Stimulated activated naive B cell treated with anti-CD40 and anti-IgM and Interleukin-4, amounts not matched to agents 10 μg/mL and 1 μg/mL and 100 μg/mL, for 72 hours (primary cell): ENCODE results near the gene LIG3.
"Not testable (repeated sequence)": the region's sequence is repeated elsewhere in the genome, so short reads cannot be mapped to it uniquely, and the experiment has no call there.

Experiments used
- ATAC-seq, 2 donors: fragments of 150-1000 bp; cut with Tn5 transposase; replicated peaks; 2 replicates each; pipeline ENCODE4 v1.10.0; 2021; ENCODE audit warnings: moderate library complexity in 1 of 2
- DNase-seq: peaks from one replicate; pipeline ENCODE4 v3.0.0; 2021
- H3K27ac Mint-ChIP-seq: one replicate; pipeline ENCODE4 v1.8.0; 2022; ENCODE audit warnings: mild to moderate bottlenecking, mixed read lengths
- H3K27me3 Mint-ChIP-seq, 2 donors: one replicate each; pipeline ENCODE4 v1.8.0; 2022; ENCODE audit warnings: mixed read lengths in 2 of 2
- H3K36me3 Mint-ChIP-seq, 2 donors: one replicate each; pipeline ENCODE4 v1.8.0; 2022; ENCODE audit warnings: mixed read lengths in 2 of 2, mild to moderate bottlenecking in 1 of 2
- H3K4me1 Mint-ChIP-seq, 2 donors: one replicate each; pipeline ENCODE4 v1.8.0; 2022; ENCODE audit warnings: mixed read lengths in 2 of 2, mild to moderate bottlenecking in 1 of 2
- H3K4me3 Mint-ChIP-seq, 2 donors: one replicate each; pipeline ENCODE4 v1.8.0; 2022; ENCODE audit warnings: mild to moderate bottlenecking in 2 of 2, mixed read lengths in 2 of 2, moderate library complexity in 1 of 2
- H3K9me3 Mint-ChIP-seq, 2 donors: one replicate each; pipeline ENCODE4 v1.8.0; 2022; ENCODE audit warnings: mixed read lengths in 2 of 2, mild to moderate bottlenecking in 1 of 2

The LIG3 gene

DNA sequence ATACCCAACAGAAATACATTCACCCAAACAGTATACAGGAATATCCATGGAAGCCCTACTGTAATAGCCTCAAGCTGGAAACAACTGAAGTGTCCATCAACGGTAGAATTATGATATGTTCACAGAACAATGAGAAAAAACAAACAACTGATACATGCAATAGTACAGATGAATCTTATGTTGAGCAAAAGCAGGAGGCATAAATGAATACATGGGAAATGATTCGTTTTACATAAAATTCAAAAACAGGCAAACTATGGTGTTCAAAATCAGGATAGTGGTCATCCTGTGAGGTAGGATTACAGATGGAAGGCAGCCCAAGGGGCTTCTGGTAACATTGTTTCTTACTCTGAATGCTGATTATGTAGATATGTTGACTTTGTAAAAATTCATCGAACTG lies 58.1 kb downstream of the LIG3 start:
- Mint-ChIP-seq H3K27ac (no peak overlapping the region), H3K4me3 (no peak overlapping the region), H3K36me3 (peaks cover 0 to 4% of the 10 kb centered on the region in 2 donors), H3K9me3 (no peaks in the 10 kb centered on the region), H3K4me1 (peaks cover 0 to 4% of the 10 kb centered on the region in 2 donors), H3K27me3 (no peaks in the 10 kb centered on the region)
- ATAC-seq = no peak
- no peak for DNase-seq

DNA sequence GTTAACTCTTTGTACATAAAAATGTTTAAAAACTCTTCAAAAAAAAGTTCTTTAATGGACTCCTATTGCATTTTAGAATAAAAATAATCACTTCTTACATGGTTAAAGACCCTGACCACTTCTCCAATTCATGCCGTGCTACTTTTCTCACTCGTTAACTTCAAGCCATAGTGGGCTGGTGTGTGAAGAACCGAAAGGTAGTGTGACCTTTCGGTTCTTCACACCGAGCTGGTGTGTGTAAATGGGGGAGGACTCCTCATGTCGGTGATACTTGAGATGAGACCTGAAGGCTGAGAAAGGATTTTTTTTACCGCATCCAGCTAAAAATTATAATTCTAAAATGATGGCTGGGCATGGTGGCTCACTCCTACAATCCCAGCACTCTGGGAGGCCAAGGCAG lies 61.1 kb downstream of the LIG3 start:
- H3K36me3 Mint-ChIP-seq = peaks cover 0 to 4% of the 10 kb centered on the region in 2 donors
- H3K4me3 Mint-ChIP-seq = no peak overlapping the region
- peak in 1 of 2 donors; percentile 51 for ATAC-seq
- H3K4me1 Mint-ChIP-seq = peaks cover 12 to 22% of the 10 kb centered on the region in 2 donors
- no peaks in the 10 kb centered on the region for H3K27me3 Mint-ChIP-seq
- H3K9me3 Mint-ChIP-seq = no peaks in the 10 kb centered on the region
- H3K27ac Mint-ChIP-seq = peak overlapping the region; percentile 42
- DNase-seq = no peak

DNA sequence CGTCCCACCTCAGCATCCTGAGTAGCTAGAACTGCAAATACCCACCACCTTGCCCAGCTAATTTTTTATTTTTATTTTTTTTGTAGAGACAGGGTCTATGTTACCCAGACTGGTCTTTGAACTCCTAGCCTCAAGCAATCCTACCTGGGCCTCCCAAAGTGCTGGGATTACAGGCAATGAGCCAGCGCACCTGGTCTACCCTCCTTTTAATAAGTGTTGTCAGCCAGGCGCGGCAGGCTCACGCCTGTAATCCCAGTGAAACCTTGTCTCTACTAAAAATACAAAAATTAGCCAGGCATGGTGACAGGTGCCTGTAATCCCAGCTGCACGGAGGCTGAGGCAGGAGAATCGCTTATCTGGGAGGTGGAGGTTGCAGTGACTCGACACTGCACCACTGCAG lies 63.9 kb downstream of the LIG3 start:
- Mint-ChIP-seq H3K4me1 (peaks cover 26 to 38% of the 10 kb centered on the region in 2 donors), H3K36me3 (peaks cover 0 to 10% of the 10 kb centered on the region in 2 donors), H3K27me3 (no peaks in the 10 kb centered on the region), H3K9me3 (no peaks in the 10 kb centered on the region), H3K4me3 (no peak overlapping the region), H3K27ac (no peak overlapping the region)
- ATAC-seq = no peak
- DNase-seq = no peak

DNA sequence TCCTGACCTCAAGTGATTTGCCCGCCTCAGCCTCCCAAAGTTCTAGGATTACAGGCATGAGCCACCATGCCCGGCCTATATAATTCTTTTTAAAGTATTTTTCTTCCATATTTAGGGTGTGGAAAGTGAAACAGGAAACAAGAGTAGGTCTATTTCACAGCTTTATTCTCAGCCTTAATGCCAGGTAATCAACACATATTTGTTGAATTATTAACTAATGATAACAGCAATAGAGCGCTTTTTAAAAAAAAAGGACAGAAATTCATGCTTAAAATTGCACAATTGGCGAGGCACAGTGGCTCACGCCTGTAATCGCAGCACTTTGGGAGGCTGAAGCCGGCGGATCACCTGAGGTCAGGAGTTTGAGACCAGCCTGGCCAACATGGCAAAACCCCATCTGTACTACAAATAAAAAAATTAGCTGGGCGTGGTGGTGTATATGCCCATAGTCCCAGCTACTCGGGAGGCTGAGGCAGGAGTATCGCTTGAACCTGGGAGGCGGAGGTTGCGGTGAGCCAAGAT lies 65.2 kb downstream of the LIG3 start:
- H3K4me1 Mint-ChIP-seq = peaks cover 27 to 38% of the 10 kb centered on the region in 2 donors
- not testable (repeated sequence) for ATAC-seq, H3K27me3 Mint-ChIP-seq

DNA sequence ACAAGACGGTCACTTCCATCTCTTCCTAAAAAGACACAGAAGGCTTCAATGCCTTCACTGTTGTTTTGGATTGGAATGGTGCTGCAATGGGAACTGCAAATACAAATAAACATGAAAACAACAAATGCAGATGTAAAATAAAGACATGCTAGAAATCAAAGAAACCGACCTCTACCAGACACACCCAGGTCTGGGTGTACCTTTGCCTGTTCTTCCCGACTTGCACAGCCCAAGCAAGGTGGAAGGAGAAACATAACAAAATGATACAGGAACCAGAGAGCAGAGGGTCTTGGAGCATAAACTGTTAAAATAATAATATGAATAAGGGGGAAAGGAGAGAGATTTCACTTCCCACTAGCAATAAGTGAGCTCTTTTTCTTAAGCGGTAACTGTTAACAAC lies 65.9 kb downstream of the LIG3 start:
- Mint-ChIP-seq H3K4me3 (peak overlapping the region; percentile 30 to 50), H3K4me1 (peaks cover 30 to 42% of the 10 kb centered on the region in 2 donors), H3K9me3 (no peaks in the 10 kb centered on the region), H3K27ac (peak overlapping the region; percentile 14), H3K36me3 (peaks cover 0 to 6% of the 10 kb centered on the region in 2 donors), H3K27me3 (no peaks in the 10 kb centered on the region)
- ATAC-seq (peak in 1 of 2 donors; percentile 62), DNase-seq (no peak)

More for the DNA sequence above, 65.2 kb downstream of the LIG3 start:
- Mint-ChIP-seq H3K27ac (peak overlapping the region; percentile 37), H3K4me3 (peak overlapping the region; percentile 50 to 58)
- not testable (repeated sequence) for H3K36me3 Mint-ChIP-seq, H3K9me3 Mint-ChIP-seq, DNase-seq

DNA sequence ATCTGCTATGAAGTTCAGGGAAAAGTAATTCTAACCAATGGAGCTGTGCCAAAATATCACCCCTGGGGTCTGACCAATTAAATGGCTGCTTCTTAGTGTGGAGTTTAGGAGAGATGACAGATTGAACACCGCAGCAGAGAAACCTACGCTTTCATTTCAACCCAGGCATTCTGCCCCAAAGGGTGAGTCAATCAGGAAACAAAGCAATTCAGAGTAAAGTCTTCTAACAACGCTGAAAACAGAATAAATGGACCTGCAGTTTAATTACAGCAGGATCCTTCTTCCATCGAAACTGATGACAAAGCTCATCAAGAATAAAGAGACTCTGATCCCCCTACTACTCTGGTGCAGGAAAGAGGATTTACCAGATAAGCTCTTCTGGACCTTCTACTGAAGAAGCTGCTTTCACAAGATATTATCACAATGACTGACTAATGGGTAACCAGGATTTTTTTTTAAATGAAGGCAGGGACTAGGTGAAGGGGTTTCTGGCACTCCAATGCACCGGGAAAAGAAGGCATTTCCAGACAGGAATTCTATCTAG lies 66.5 kb downstream of the LIG3 start:
- peak overlapping the region; percentile 10 for H3K27ac Mint-ChIP-seq
- peak; percentile 77 to 87 for ATAC-seq

DNA sequence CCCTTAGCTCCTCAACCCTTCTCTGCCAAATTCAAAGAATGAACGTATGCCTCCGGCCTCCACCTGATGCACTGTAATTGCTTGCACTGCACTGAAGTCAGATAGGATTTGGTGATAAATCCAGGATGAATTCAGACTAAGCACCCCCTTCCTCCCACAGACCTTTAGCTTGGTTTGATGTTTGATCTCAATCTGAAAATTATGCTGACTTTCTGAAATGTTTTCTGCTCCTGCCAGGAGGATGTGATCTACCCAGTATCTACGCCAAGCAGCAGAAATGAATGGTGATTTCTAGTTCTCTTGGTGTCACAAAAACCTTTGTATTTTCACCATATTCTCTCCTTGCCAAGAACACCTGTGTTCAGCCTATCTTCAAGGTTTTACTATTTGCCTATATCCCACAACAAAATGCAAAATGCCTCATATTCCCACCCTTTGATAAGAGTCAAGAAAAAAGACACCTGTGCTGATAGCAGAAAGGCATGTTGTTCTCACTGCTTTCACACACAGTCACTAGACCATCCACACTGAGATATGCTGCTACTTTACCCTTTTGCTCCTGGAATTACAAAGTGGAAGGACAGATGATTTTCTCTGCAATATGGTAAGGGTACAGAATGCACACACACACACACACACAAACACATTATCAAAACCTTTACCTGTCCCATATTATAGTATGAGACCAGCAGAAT lies 68.5 kb downstream of the LIG3 start:
- H3K9me3 Mint-ChIP-seq = no peaks in the 10 kb centered on the region
- H3K4me3 Mint-ChIP-seq = no peak overlapping the region
- DNase-seq (no peak), ATAC-seq (no peak)
- peaks cover 43 to 57% of the 10 kb centered on the region in 2 donors for H3K4me1 Mint-ChIP-seq
- H3K36me3 Mint-ChIP-seq = peaks cover 0 to 6% of the 10 kb centered on the region in 2 donors
- no peaks in the 10 kb centered on the region for H3K27me3 Mint-ChIP-seq
- peak overlapping the region; percentile 43 for H3K27ac Mint-ChIP-seq

More for the DNA sequence above, 66.5 kb downstream of the LIG3 start:
- Mint-ChIP-seq H3K4me3 (peak overlapping the region; percentile 30 to 50), H3K9me3 (no peaks in the 10 kb centered on the region), H3K27me3 (no peaks in the 10 kb centered on the region), H3K36me3 (peaks cover 0 to 6% of the 10 kb centered on the region in 2 donors), H3K4me1 (peaks cover 35 to 48% of the 10 kb centered on the region in 2 donors)
- DNase-seq = peak; percentile 31

DNA sequence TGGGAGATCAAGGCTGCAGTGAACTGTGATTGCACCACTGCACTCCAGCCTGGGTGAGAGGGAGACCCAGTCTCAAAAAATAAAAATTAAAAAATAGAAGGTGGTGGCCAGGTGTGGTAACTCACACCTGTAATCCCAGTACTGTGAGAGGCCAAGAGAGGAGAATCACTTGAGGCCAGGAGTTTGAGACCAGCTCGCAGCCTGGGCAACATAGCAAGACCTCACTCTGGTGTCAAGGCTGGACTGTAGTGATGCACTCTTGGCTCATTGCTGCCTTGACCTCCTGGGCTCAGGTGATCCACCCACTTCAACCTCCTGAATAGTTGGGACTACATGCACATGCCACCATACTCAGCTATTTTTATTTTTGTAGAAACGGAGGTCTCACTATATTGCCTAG lies 69.9 kb downstream of the LIG3 start:
- Mint-ChIP-seq H3K27me3 (no peaks in the 10 kb centered on the region), H3K4me3 (no peak overlapping the region), H3K9me3 (no peaks in the 10 kb centered on the region), H3K27ac (peak overlapping the region; percentile 72), H3K36me3 (peaks cover 0 to 6% of the 10 kb centered on the region in 2 donors), H3K4me1 (peaks cover 40 to 45% of the 10 kb centered on the region in 2 donors)
- DNase-seq (no peak), ATAC-seq (no peak)

DNA sequence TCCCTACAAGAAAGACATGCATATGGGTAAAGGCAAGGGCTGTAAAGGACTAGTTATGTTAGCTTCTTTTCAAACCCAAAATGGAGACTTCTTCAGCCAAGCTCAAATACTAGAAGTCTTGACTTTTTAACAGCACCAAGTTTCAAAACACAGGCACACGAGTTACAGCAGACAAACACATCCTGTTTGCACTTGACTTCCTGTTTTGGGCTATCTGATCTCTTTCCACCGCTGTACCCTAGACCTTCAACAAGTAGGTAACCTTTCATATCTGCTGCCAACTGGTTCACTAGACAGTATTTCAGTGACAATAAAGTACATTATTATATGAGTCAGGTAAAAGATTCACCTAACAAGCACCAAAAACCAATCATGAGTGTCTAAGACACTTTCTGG lies 70.9 kb downstream of the LIG3 start:
- ATAC-seq = peak; percentile 71 to 84
- Mint-ChIP-seq H3K4me3 (peak overlapping the region; percentile 40 to 60), H3K36me3 (peaks cover 3 to 10% of the 10 kb centered on the region in 2 donors), H3K9me3 (no peaks in the 10 kb centered on the region), H3K27ac (peak overlapping the region; percentile 85), H3K27me3 (no peaks in the 10 kb centered on the region), H3K4me1 (peaks cover 37 to 40% of the 10 kb centered on the region in 2 donors)
- DNase-seq = no peak

DNA sequence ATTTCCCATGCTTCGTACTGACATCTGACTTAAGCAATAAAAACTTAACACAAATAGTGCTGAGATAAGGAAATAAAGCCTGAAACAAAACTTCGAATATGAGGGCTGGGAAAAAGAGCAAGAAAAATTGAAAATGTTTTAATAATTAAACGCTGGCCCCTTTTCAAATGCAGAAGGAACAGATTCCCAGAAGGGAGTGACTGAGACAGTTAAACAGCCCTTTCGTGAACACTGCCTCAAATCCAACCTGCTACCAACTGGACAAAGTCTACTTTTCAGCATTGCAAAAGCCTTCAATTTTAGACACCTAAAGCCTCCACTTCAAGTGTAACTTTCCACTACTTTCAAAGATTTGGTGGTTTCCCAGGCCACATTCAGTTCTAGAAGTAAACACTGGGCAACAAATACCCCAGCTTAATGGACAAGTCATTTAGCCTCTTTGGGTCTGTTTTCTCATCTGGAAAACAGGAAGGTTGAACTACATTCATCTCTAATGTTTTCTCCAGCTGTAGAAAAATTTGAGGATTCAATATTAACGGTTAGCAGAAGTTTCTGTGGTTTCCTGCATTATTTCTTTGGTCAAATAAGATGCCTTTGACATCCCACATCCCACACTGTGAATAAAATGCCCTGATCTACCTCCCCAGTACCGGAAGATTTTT lies 71.4 kb downstream of the LIG3 start:
- Mint-ChIP-seq H3K36me3 (peaks cover 3 to 10% of the 10 kb centered on the region in 2 donors), H3K4me3 (peak overlapping the region; percentile 40 to 60), H3K27me3 (no peaks in the 10 kb centered on the region), H3K4me1 (peaks cover 32 to 36% of the 10 kb centered on the region in 2 donors), H3K27ac (peak overlapping the region; percentile 85), H3K9me3 (no peaks in the 10 kb centered on the region)
- ATAC-seq = peak; percentile 69 to 73
- DNase-seq = no peak

DNA sequence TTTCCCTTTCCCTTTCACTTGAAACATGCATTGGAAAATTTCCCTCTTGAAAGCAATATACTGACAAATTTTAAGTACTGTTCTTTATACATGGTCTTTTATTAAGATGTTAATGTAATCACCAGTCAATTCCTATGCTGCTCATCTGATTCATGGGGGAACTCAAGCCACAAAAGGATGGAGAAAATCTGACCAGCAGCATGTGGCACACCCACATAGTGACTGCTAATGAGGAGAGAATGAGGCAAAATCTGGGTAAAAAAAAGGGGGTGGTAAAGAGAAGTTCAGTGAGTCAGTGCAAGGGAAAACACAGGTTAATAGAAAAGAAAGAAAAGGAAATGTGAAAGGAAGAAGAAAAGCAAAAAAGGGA lies 71.9 kb downstream of the LIG3 start:
- DNase-seq (no peak), ATAC-seq (peak; percentile 10 to 38)
- H3K36me3 Mint-ChIP-seq = peaks cover 3 to 10% of the 10 kb centered on the region in 2 donors
- no peaks in the 10 kb centered on the region for H3K9me3 Mint-ChIP-seq
- peak overlapping the region in 1 of 2 donors; percentile 1 for H3K4me3 Mint-ChIP-seq
- H3K27ac Mint-ChIP-seq = peak overlapping the region; percentile 85
- H3K4me1 Mint-ChIP-seq = peaks cover 28 to 32% of the 10 kb centered on the region in 2 donors
- no peaks in the 10 kb centered on the region for H3K27me3 Mint-ChIP-seq

DNA sequence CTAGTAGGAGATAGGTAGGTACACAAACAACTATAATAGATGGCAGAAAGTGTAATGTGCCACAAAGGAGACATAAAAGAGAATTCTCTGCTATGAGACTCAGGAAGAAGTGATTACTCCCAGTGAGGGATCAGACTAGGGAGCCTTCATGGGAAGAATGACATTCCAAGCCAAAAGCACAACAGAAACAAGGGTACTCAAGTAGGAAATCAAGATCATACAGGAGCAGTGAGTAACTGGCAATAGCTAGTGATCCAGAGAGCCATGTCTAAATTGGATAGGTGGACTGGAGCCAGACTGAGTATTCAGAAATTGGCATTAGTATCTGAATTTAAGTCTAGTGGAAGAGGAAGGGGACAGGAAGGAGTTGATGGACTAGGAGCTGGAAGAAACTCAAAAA lies 72.5 kb downstream of the LIG3 start:
- peaks cover 28 to 32% of the 10 kb centered on the region in 2 donors for H3K4me1 Mint-ChIP-seq
- H3K27me3 Mint-ChIP-seq = no peaks in the 10 kb centered on the region
- H3K9me3 Mint-ChIP-seq = no peaks in the 10 kb centered on the region
- H3K36me3 Mint-ChIP-seq = peaks cover 3 to 10% of the 10 kb centered on the region in 2 donors
- no peak overlapping the region for H3K27ac Mint-ChIP-seq
- DNase-seq = no peak
- no peak overlapping the region for H3K4me3 Mint-ChIP-seq
- ATAC-seq = no peak

DNA sequence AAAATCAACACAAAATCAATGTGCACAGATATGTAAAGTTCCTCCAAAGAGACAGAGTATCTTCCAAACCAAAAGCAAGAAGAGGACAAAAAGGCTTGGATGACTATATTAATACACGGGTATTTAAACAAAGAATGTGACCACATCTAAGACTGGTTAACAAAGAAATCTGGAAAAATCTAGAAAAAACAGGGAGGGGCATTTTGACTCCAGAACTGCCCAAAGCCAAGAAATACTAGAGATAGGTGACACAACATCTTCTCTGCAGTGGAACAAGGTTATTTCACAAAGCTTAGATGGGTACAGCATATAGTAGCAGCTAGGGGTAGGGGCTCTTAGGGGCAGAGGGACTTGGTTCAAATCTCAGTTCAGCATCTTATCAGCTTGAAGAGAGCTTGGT lies 72.9 kb downstream of the LIG3 start:
- H3K27me3 Mint-ChIP-seq = no peaks in the 10 kb centered on the region
- H3K36me3 Mint-ChIP-seq = peaks cover 3 to 10% of the 10 kb centered on the region in 2 donors
- no peak overlapping the region for H3K4me3 Mint-ChIP-seq
- no peaks in the 10 kb centered on the region for H3K9me3 Mint-ChIP-seq
- H3K4me1 Mint-ChIP-seq = peaks cover 28 to 32% of the 10 kb centered on the region in 2 donors
- no peak for DNase-seq
- peak overlapping the region; percentile 20 for H3K27ac Mint-ChIP-seq
- ATAC-seq = no peak

DNA sequence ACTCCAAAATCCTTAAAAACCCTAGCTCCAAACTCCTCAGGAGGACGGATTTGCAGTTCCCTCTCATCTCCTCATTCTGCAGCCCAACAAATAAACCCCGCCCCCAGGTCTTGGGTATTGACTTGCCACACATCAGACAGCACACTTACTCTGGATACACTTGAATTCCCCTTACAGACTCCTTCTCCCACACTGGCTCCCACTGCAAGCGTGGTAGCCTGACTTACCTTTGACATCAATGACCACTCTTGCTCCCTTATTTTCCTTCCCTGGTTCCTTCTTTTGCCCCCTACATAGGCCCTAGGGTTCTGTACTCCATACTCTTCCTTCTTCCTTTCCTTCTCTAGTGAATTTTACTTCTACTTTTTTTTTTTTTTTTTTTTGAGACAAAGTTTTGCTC lies 75.7 kb downstream of the LIG3 start:
- no peak overlapping the region for H3K4me3 Mint-ChIP-seq
- no peak for DNase-seq
- H3K4me1 Mint-ChIP-seq = peaks cover 18 to 25% of the 10 kb centered on the region in 2 donors

More for the DNA sequence above, 75.7 kb downstream of the LIG3 start:
- H3K36me3 Mint-ChIP-seq = peaks cover 9 to 12% of the 10 kb centered on the region in 2 donors
- no peaks in the 10 kb centered on the region for H3K9me3 Mint-ChIP-seq
- ATAC-seq = no peak
- no peaks in the 10 kb centered on the region for H3K27me3 Mint-ChIP-seq
- H3K27ac Mint-ChIP-seq = no peak overlapping the region
